ENCODE measurements around the gene CIRBP.

Gene CIRBP

DNA sequence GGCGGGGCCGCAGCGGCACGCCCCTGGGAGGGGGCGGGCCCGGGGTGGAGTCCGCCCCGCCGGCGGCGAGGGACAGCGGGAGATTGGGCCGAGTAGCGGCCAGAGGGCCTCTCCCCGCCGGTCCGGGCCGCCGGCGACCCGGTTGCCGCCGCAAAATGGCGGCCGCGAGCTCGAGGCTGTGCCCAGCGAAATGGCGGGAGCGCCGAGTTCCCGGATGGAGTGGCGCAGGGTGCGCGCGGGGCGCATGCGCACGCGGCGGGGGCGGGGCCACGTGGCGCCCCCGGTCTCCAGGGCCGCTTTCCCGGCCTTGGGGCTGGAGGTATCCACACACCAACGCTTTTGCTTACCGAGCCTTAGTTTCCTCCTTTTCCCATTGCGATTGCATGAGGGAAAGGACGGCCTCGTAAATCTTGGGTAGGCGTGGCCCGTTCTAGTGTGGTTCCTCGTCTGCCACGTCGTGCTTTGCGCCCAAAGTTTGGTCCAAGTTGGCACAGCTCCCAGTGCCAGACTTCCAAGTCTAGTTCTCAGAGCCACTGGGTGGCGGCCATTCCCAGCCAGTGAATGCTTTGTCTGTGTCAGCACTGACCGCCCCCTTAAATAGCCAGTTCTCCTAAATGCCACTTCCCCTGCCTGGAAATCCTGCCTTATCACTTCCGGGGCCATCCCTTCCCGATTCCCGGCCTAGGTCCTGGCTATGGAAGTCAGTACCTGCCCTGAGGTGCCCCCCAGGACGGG lies 513 bp downstream of the CIRBP start:
- ATAC-seq = peak; percentile 36 to 41

DNA sequence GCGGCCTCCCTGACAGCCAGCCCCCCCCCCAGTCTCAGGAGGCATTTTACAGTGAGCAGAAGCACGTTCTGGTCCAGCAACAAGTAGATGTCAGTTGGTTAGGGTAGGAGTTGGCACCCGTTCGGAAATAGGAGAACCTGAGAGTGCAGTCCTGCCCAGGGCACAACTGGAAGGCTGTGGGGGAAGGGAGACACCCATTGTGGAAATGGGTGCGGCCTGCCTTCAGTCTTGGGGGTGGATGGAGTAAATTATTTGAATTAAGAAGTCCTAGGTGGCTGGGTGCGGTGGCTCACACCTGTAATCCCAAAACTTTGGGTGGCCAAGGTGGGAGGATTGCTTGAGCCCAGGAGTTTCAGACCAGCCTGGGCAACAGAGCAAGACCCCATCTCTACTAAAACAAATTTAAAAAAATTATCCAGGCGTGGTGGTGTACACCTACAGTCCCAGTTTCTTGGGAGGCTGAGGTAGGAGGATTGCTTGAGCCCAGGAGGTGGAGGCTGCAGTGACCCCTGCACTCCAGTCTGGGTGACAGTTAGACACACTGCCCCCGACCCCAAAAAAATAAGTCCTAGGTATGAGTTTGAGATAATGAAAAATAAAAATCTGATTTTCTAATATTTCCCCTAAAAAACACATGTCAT lies 1.2 kb downstream of the CIRBP start:
- ATAC-seq = no peak

DNA sequence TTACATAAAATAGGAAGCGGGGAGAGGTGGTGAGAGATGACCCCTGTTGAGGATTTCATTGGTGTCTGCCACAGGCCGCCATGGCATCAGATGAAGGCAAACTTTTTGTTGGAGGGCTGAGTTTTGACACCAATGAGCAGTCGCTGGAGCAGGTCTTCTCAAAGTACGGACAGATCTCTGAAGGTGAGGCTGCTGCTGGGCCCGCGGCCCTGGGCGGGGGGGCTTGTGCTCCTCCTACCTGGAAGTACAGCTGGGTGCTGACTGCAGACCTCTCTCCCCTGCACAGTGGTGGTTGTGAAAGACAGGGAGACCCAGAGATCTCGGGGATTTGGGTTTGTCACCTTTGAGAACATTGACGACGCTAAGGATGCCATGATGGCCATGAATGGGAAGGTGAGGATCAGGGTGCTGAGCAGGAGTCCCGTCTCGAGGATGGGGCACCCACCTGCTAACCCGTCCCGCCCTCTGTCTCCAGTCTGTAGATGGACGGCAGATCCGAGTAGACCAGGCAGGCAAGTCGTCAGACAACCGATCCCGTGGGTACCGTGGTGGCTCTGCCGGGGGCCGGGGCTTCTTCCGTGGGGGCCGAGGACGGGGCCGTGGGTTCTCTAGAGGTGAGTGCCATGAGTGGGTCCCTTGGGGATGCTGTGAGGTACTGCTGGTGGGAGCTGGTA lies 1.9 kb downstream of the CIRBP start:
- ATAC-seq = no peak

DNA sequence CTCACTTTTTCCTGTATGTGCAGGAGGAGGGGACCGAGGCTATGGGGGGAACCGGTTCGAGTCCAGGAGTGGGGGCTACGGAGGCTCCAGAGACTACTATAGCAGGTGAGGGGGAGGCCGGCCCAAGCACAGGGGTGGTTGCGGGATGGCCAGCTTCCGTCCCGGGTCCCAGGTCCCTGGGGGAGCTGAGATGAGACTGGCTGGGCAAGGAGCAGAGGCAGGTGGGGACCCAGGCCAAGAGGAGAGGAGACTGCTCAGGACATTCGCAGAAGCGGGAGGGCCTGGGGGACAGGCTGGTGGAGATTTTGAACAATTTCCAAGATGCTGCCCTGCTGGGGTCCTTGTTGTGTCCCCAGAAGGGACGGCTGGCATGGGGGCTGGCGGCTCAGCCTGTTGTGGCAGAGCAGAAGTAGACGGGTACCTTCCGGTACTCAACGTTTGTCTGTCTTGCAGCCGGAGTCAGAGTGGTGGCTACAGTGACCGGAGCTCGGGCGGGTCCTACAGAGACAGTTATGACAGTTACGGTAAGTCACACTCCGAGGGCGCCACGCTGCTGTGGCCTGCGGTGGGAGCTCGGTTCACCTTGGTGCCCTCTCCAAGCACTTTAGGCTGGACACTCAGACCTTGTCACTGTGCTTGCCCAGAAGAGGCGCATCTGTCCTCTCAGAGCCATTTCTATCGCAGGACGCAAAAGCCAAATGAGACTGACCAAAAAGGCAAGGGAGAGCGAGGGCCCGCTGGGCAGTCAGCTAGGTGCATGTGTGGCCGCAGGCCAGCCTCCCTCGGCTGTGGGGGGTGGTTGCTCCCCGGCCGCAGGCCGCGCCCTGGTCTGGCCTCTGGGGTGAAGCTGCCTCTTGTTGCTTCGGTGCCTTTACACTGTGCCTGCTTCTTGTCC lies 2.6 kb downstream of the CIRBP start:
- no peak for ATAC-seq

DNA sequence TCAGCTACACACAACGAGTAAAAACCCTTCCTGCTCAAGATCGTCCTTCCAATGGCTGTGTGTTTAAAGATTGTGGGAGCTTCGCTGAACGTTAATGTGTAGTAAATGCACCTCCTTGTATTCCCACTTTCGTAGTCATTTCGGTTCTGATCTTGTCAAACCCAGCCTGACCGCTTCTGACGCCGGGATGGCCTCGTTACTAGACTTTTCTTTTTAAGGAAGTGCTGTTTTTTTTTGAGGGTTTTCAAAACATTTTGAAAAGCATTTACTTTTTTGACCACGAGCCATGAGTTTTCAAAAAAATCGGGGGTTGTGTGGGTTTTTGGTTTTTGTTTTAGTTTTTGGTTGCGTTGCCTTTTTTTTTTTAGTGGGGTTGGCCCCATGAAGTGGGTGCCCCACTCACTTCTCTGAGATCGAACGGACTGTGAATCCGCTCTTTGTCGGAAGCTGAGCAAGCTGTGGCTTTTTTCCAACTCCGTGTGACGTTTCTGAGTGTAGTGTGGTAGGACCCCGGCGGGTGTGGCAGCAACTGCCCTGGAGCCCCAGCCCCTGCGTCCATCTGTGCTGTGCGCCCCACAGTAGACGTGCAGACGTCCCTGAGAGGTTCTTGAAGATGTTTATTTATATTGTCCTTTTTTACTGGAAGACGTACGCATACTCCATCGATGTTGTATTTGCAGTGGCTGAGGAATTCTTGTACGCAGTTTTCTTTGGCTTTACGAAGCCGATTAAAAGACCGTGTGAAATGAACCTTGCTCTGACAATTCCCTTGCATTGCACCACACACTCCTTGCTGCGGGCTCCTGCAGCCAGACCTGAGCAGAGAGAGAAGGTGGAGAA lies 3.5 kb downstream of the CIRBP start:
- no peak for ATAC-seq

DNA sequence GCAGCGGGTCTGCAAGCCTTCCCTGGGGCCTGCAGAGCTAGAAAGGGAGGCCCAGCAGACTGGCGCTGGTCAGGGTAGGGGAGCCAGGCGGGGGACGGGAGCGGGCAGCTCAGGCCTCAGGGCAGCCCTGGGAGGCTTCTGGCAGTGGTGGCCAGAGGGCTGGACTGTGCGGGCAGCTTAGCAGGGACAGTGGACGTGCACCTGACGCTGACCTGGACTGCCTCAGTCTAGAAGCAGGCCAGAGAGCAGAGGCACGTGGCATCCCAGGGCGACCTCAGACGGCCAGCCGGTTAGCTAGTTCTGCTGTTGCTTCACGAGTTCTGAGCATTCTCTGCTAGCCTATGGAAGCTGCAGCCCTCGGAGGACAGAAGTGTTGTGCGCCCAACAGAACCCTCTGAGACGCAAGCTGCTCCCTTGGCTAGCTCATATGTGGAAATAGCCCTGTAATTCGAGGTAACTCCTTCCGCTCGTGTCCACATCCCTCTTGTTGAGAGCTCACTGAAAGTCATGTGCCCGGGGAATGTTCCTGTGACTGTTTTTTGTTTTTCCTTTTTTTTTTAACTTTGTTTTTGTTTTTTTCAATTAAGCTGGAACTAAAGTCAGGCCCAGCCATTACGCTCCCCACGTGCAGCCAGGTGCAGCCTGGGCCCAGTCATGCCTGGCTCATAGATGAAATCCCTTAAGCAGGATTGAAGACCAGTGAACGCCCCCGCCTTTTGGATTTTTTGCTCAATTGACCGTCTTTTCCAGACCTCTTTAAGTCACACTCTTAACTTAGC lies 4.3 kb downstream of the CIRBP start:
- no peak for ATAC-seq

DNA sequence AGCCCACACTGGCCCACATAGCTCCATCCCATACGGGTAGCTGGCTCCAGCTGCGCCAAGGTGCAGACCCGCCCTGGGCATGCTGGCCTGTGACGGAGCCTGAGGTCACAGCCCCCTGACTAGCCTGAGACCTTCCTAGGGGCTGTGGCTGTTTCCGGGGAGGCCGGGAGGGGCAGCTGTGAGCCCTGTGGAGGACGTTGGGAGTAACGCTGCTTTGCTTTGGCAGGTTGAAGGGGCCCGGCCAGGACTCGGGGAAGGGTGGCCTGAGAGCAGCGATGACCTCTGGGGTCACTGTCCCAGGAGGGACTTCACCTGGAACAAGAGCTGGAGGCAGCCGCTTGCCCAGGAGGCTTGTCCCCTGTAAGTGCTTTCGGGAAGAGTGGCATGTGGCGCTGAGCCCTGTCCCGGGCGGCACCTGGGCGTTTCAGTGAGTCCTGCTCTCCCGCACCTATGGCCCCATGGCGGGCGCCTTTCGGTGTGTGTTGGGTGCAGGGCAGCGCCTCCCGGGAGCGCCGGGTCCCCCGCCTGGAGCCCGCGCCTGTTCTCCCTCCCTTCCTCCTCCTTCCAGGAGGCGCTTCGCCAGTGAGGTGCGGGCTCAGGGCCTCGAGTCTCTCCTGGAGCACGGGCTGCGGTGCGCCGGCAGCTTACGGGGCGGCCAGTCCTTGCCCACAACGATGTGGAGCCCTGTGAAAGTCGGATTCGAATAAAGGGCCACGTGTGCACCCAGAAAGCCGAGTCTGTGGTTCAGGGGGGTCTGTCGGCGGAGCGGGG lies 5.1 kb downstream of the CIRBP start:
- ATAC-seq = no peak

DNA sequence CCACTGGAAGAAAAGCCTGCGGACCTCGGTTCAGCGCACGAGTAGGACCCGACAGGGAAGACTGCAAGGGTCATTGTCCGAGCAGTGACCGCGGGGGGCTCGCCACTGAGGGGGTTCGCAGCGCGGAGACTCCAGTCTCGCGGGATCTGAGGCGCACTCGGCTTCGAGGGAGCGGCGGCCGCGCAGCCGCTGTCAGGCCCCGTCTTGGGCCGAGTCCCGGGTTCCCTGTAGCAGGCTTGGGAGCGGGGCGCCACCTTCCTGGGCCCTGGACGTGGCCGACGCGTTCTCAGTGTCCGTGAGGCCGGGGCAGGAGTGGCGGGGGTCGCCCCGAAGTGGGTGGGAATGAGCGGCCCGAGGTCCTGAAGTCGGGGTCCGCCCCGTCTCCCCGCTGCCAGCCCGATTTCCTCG lies 5.7 kb downstream of the CIRBP start:
- ATAC-seq = no peak

DNA sequence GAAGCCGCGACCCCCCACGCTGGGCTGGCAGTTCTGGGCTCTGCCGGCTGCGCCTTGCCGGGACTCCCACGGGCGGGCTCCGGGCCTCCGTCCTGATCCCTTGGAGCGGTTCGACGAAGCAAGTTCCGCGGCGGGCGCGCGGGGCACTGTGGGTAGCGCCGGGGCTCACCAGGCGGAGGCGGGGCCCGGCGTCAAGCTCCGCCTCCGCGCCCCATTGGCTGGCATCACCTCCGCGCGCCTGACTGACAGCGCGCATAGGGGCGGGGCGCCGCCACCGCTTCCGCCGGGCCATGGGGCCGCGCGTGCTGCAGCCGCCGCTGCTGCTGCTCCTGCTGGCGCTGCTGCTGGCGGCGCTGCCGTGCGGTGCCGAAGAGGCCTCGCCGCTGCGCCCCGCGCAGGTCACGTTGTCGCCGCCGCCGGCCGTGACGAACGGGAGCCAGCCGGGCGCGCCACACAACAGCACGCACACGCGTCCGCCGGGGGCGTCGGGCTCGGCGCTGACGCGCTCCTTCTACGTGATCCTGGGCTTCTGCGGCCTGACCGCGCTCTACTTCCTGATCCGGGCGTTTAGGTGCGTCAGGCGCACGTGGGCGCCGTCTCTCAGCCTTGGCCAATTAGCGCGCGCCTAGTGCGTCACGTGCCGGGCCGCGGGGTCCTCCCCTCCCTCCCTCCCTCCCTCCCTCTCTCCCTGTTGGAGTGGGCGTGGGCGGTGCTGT lies 6.3 kb downstream of the CIRBP start, which contains the start of gene FAM174C:
TSS of gene FAM174C (plus strand) at position 271 of the 716 bp plus-strand sequence. CDS start at position 291, 20 bp downstream.
- peak; percentile 87 to 88 for ATAC-seq

DNA sequence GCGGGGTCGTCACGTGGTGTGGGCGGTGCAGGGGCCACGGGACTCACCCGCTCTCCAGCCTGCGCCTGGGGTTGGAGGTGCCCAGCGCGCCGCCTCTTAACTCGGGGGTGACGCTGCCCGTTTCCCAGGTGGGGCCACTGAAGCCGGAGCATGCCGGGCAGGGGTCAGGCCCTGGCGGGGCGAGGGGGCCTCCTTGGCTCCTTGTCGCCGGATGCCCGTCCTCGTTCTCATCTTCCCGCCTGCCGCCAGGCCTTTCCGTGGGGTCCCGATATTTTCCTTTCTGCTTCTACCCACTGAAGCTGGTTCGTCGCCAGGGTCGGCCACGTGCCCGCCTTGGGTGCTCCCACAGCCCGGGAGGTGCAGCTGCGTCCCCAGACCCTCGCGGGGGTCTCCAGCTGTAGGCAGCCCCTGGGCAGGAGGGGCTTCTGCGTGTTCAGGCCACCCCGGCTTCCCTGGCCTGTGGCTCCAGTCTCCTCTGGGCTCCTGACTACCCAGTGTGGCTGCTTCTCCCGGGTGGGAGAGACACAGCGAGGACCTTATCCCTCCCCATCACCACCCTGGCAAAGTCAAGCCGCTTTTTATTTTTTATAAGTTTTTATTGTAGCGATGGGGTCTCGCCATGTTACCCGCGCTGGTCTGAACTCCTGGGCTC lies 7.0 kb downstream of the CIRBP start:
- ATAC-seq = no peak

DNA sequence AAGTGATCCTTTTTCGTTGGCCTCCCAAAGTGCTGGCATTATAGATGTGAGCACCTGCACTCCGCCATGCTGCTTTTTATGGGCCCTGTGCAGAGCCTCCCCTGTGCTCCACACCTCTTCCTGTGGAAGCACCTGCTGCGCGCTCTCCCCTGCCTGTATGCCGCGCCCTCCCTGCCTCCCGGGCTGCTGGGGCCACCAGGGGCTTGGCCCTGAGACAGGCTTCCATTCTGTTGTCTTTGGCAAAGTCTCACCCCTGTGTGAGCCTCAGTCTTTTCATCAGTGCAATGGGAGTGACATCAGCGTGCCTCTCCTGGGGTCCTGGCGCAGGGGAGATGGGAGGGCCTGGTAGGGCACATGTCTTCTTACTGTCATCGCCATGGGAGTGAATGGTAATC lies 7.5 kb downstream of the CIRBP start:
- no peak for ATAC-seq

DNA sequence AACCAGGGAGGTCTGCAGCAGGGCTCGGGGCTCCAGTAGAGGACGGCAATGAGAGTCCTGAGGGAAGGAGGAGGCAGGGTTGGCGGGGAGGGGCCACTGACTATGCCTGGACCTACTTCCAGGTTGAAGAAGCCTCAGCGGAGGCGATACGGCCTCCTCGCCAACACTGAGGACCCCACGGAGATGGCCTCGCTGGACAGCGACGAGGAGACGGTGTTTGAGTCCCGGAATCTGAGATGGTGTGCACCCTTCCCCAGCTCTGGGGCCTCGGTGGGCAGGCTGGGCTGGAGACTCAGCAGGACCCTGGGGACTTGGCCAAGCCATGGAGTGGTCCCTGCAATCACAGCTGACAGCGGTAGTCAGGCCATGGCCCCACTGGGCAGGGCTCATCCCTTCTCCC lies 7.9 kb downstream of the CIRBP start:
- ATAC-seq = no peak

DNA sequence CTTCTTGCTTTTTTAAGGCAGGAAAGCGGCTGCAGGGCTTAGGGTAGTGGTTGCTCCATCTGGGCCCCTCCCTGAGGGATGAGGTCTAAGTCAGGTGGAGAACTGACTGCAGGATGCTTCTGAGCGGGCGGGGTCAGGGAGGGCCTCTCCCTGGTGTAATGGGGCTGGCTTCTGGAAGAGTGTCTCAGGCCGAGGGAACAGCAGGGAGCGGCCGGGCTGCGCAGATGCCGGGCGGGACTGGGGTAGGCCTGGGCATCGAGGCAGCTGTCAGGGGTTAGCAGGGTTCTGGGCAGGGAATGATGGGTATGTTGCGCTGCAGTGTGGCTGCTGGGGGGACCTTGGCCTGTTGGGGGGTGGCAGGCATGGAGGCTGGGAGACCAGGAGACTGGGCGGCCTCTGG lies 8.9 kb downstream of the CIRBP start:
- no peak for ATAC-seq

DNA sequence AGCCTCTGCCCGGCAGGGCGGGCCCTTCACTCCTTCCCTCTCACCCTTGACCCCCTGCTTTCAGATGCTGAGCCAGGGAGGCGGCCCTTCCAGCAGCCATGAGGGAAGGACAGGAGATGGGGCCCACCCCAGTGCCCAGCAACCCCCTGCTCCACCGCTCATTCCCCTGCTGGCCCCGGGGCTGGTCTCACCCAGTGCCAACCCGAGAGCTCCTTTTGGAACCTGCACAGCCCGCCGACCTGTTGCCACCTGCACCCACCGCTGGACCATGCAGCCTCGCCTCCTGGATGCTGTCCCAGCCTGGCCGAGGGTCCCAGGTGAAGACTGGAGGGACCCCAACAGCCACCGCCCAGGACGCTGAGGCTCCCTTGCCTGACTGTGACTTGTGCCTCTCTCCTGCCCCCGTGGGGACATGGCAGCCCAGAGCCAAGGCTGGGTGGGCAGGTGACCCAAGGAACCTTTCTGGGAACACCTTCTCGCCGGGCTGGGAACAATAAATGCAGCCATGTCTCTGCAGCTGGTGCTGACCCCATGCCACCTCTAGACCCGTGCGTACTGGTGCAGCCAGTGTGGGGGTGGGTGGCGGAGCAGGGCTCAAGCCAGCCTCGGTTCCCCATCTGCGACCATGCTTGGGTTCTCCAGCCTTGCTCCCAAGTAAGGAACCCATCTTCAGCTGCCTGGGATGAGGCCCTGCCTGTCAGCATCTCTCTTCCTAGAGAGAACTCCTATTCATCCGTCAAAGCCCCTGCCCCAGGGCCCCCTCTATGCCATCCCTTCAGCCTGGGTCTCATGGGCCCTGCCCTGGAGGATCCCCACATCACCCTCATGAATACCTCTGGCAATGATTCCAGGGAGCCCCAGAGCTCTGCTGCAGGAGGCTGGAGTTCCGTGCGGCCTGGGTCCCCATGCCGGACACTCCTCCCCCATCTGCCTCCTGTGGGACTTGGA lies 9.9 kb downstream of the CIRBP start:
- ATAC-seq = no peak

DNA sequence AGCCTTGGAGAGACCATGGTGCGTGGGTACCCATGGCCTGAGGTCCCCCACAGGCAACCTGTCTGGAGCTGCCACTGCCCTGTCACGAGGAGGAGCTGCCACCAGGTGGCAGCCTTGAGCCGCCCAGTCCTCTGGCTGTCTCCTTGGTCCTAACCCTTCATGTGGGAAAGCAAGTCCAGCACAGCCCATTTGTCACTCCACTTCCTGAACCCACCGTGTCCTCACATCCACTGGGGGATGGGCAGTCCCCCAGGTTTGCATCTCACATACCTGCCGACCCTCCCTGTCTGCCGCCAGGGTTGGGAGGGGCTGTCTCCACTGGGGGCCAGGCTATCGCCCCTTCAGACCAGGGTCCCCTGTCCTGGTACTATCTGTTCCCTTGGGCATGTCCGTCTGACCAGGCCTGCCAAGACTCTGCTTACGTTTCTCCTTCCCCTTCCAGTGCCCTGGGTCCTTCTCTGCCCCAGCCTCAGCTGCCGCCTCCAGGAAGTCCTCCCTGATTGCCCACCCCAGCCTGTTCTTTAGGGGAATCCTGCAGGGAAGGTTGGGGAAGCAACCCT lies 10.7 kb downstream of the CIRBP start:
- ATAC-seq = peak in 1 of 2 donors; percentile 9

DNA sequence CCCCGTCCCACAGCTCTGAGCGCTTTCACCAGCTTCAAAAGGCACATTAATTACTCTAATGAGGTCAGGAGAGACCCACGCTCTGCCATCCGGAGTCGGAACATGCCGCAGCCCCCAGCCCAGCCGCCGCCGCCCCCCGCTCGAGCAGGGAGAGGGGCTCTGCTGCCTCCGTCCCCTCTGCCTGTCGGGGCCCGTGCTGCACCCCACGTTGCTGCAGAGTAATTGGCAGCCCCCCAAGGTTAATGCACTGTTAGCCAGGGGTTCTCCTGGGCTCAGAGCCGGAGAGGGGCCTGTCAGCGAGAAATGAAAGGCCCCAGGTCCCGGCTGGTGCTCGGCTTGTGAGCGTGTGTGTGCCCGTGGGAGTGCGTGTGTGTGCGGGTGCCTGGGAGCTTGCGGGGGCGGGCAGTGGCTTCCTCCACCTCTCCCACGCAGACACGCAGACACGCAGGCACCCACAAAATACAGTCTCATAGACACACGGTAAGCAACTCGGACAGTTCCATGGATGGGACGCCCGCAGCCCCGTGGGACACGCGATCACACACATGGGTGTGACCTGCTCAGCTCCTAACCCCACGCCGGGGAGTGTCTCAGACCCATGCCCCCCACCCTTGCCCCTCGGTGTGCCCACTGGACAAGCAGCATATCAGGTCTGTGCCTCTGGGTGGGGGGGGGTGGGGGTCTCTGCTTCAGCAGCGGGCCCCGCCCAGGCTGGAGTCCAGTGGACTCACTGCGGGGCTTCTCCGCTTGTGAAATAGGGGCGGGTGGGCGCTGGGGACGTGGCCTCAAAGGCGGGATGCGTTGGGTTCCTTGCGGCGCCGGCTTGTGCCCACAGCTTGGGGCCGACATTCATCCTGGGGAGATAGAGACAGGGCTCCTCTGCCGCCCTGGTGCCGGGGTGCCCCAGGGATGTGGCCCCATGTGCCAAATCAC lies 11.8 kb downstream of the CIRBP start:
- ATAC-seq = no peak
